ENCODE measurements around the gene ISOC2.
"Not testable (repeated sequence)": the region's sequence is repeated elsewhere in the genome, so short reads cannot be mapped to it uniquely, and the experiment has no call there.

The ISOC2 gene

GRCh38 chr19:55461259-55461973 is at the start of gene ISOC2:
ISOC2 (minus strand) TSS chr19:55461642; CDS start chr19:55456486, 5,156 bp downstream.
- DNase-seq = peak; percentile 100

- no peak for DNase-seq
These were observed 46.7 kb upstream of the ISOC2 start for GRCh38 chr19:55508120-55508519.

- DNase-seq = no peak
These were observed 43.5 kb upstream of the ISOC2 start for GRCh38 chr19:55504981-55505380.

- DNase-seq = no peak
These were observed 42.8 kb upstream of the ISOC2 start for GRCh38 chr19:55504252-55504603.

- DNase-seq = peak; percentile 87
These were observed 42.2 kb upstream of the ISOC2 start for GRCh38 chr19:55503502-55504251.

GRCh38 chr19:55503157-55503501 is 41.7 kb upstream of the ISOC2 start:
- no peak for DNase-seq

GRCh38 chr19:55502197-55502952 is 40.9 kb upstream of the ISOC2 start:
- DNase-seq = no peak

- DNase-seq = no peak
These were observed 39.0 kb upstream of the ISOC2 start for GRCh38 chr19:55500368-55500952.

GRCh38 chr19:55498246-55498840 is 36.9 kb upstream of the ISOC2 start:
- DNase-seq = no peak

- no peak for DNase-seq
These were observed 36.3 kb upstream of the ISOC2 start for GRCh38 chr19:55497763-55498162.

GRCh38 chr19:55496820-55497219 is 35.4 kb upstream of the ISOC2 start:
- DNase-seq = not testable (repeated sequence)

- no peak for DNase-seq
These were observed 34.4 kb upstream of the ISOC2 start for GRCh38 chr19:55495646-55496349.

GRCh38 chr19:55494172-55494761 is 32.8 kb upstream of the ISOC2 start:
- no peak for DNase-seq

- DNase-seq = no peak
These were observed 32.3 kb upstream of the ISOC2 start for GRCh38 chr19:55493645-55494171.

GRCh38 chr19:55493052-55493644 is 31.7 kb upstream of the ISOC2 start:
- DNase-seq = no peak

GRCh38 chr19:55492362-55492944 is 31.0 kb upstream of the ISOC2 start:
- no peak for DNase-seq

GRCh38 chr19:55491546-55492360 is 30.3 kb upstream of the ISOC2 start:
- DNase-seq = no peak

- no peak for DNase-seq
These were observed 29.3 kb upstream of the ISOC2 start for GRCh38 chr19:55490478-55491432.
